CD4-positive, alpha-beta T cell treated with Interferon alpha-2 for 1 hour (primary cell): Measurements from ENCODE around the gene UGT2B10.
"Not testable (repeated sequence)": the region's sequence is repeated elsewhere in the genome, so short reads cannot be mapped to it uniquely, and the experiment has no call there.

Experiments used
- DNase-seq, 2 donors: peaks; one replicate each; pipeline ENCODE4 v3.0.0-alpha.2; 2020 to 2022

The UGT2B10 gene

GRCh38 chr4:68815617-68816409 lies at the start of gene UGT2B10:
Gene UGT2B10, plus strand, starts transcription at chr4:68815994. Its CDS starts 26 bp downstream, at chr4:68816020.
- not testable (repeated sequence) for DNase-seq

GRCh38 chr4:68771836-68772235 lies 44.0 kb upstream of the UGT2B10 start:
- DNase-seq: not testable (repeated sequence)

- DNase-seq: no peak
These were observed 42.1 kb upstream of the UGT2B10 start for GRCh38 chr4:68773699-68774098.

- no peak for DNase-seq
These were observed 35.6 kb upstream of the UGT2B10 start for GRCh38 chr4:68780232-68780631.

GRCh38 chr4:68797048-68797447 lies 18.7 kb upstream of the UGT2B10 start:
- no peak for DNase-seq

- DNase-seq: no peak
These were observed 18.2 kb upstream of the UGT2B10 start for GRCh38 chr4:68797618-68798017.

- no peak for DNase-seq
These were observed 12.8 kb upstream of the UGT2B10 start for GRCh38 chr4:68803013-68803412.

- no peak for DNase-seq
These were observed 7.7 kb upstream of the UGT2B10 start for GRCh38 chr4:68808060-68808459.

- DNase-seq: no peak
These were observed 4.9 kb upstream of the UGT2B10 start for GRCh38 chr4:68810919-68811318.

- DNase-seq: not testable (repeated sequence)
These were observed 844 bp downstream of the UGT2B10 start for GRCh38 chr4:68816410-68817265.

- DNase-seq: no peak
These were observed 1.6 kb downstream of the UGT2B10 start for GRCh38 chr4:68817386-68817785.

GRCh38 chr4:68818030-68818462 lies 2.3 kb downstream of the UGT2B10 start:
- not testable (repeated sequence) for DNase-seq

- DNase-seq: no peak
These were observed 15.8 kb downstream of the UGT2B10 start for GRCh38 chr4:68831642-68832041.

- no peak for DNase-seq
These were observed 34.5 kb downstream of the UGT2B10 start for GRCh38 chr4:68850293-68850692.

- no peak for DNase-seq
These were observed 40.0 kb downstream of the UGT2B10 start for GRCh38 chr4:68855771-68856170.

- DNase-seq: no peak
These were observed 42.2 kb downstream of the UGT2B10 start for GRCh38 chr4:68858039-68858438.

- no peak for DNase-seq
These were observed 43.9 kb downstream of the UGT2B10 start for GRCh38 chr4:68859655-68860054.

- DNase-seq: no peak
These were observed 45.3 kb downstream of the UGT2B10 start for GRCh38 chr4:68861057-68861456.

- no peak for DNase-seq
These were observed 48.8 kb downstream of the UGT2B10 start for GRCh38 chr4:68864438-68865187.

- DNase-seq: no peak
These were observed 49.4 kb downstream of the UGT2B10 start for GRCh38 chr4:68865188-68865638.

- DNase-seq: no peak
These were observed 50.0 kb downstream of the UGT2B10 start for GRCh38 chr4:68865760-68866159.

- DNase-seq: no peak
These were observed 53.5 kb downstream of the UGT2B10 start for GRCh38 chr4:68869274-68869773.
